SU-DHL-6 (cell line): Measurements from ENCODE around the gene ANAPC4.

Experiments
- H2AFZ ChIP-seq: fragments of 200-600 bp; sonication (generic); 2 replicates; pipeline ENCODE4 v1.6.1; 2014; ENCODE audit warnings: low read depth, mild to moderate bottlenecking, moderate library complexity, mixed read lengths, antibody characterized with exemption, low read length; ENCODE audit not compliant: severe bottlenecking
- H3F3A ChIP-seq: fragments of 200-600 bp; shearing (Covaris generic); 2 replicates; pipeline ENCODE4 v1.6.0; 2016; ENCODE audit warnings: antibody characterized with exemption, mild to moderate bottlenecking; ENCODE audit not compliant: insufficient read depth
- H3K27ac ChIP-seq: fragments of 200-600 bp; sonication (generic); 2 replicates; pipeline ENCODE4 v1.5.1; 2016; ENCODE audit warnings: low read depth, mild to moderate bottlenecking, low read length, moderate library complexity, mixed read lengths
- H3K27me3 ChIP-seq: fragments of 200-600 bp; sonication (generic), shearing (Covaris generic); 2 replicates; pipeline ENCODE4 v1.6.0; 2014; ENCODE audit warnings: mild to moderate bottlenecking, low read length
- H3K36me3 ChIP-seq: fragments of 200-600 bp; sonication (generic); 2 replicates; pipeline ENCODE4 v1.6.1; 2014; ENCODE audit warnings: mild to moderate bottlenecking, low read length, mixed read lengths
- H3K4me2 ChIP-seq: fragments of 300-600, 200-600 bp; shearing (Covaris generic), sonication (generic); 2 replicates; pipeline ENCODE4 v1.6.0; 2014; ENCODE audit warnings: low read length, low read depth, mild to moderate bottlenecking; ENCODE audit not compliant: poor library complexity, severe bottlenecking
- H3K4me3 ChIP-seq: fragments of 200-600 bp; sonication (generic); 2 replicates; pipeline ENCODE4 v1.5.1; 2014; ENCODE audit warnings: antibody characterized with exemption, low read length, mild to moderate bottlenecking, mixed read lengths; ENCODE audit not compliant: insufficient read depth, poor library complexity, severe bottlenecking
- H3K79me2 ChIP-seq: fragments of 200-600 bp; sonication (generic); 2 replicates; pipeline ENCODE4 v1.6.1; 2014; ENCODE audit warnings: mild to moderate bottlenecking, low read length, moderate library complexity; ENCODE audit not compliant: insufficient read depth
- H3K9ac ChIP-seq: fragments of 200-600 bp; sonication (generic); 2 replicates; pipeline ENCODE4 v1.7.0; 2014; ENCODE audit warnings: mild to moderate bottlenecking, low read length
- H3K9me2 ChIP-seq: fragments of 200-600 bp; sonication (generic); replicated peaks from 2 replicates; pipeline ENCODE4 v1.6.1; 2014; ENCODE audit warnings: low read length; ENCODE audit not compliant: insufficient read depth
- H3K9me3 ChIP-seq: fragments of 200-600 bp; sonication (generic); 2 replicates; pipeline ENCODE4 v1.6.1; 2014; ENCODE audit warnings: low read length, mixed read lengths; ENCODE audit not compliant: insufficient read depth
- H4K20me1 ChIP-seq: fragments of 200-600 bp; sonication (generic); 2 replicates; pipeline ENCODE4 v1.6.1; 2014; ENCODE audit warnings: low read depth, mild to moderate bottlenecking, antibody characterized with exemption, low read length, moderate library complexity, mixed read lengths
- CTCF ChIP-seq: fragments of 200-600 bp; sonication (generic); IDR thresholded peaks from one replicate; pipeline ENCODE4 v1.5.1; 2017; ENCODE audit warnings: antibody characterized with exemption, mild to moderate bottlenecking, low read length, moderate library complexity; ENCODE audit not compliant: insufficient read depth, poor library complexity, severe bottlenecking
- EZH2phosphoT487 ChIP-seq: fragments of 200-600 bp; sonication (generic), shearing (Covaris generic); conservative IDR thresholded peaks from 2 replicates; pipeline ENCODE4 v1.6.1; 2018; ENCODE audit warnings: mild to moderate bottlenecking, antibody characterized with exemption, low read length, moderate library complexity, mixed read lengths

The ANAPC4 gene

GRCh38 chr4:25448379-25449109 lies 71.5 kb downstream of the ANAPC4 start:
- H3K9ac ChIP-seq = no peak overlapping the region
- no peak overlapping the region for H2AFZ ChIP-seq
- H3K27me3 ChIP-seq = no peaks in the 10 kb centered on the region
- H3K9me3 ChIP-seq = no peaks in the 10 kb centered on the region
- no peaks in the 10 kb centered on the region for H3F3A ChIP-seq
- no peaks in the 10 kb centered on the region for H3K9me2 ChIP-seq
- no peak for TF ChIP-seq CTCF
- TF ChIP-seq EZH2phosphoT487 = no peak
- H4K20me1 ChIP-seq = no peaks in the 10 kb centered on the region
- no peak overlapping the region for H3K4me3 ChIP-seq
- no peak overlapping the region for H3K4me2 ChIP-seq
- H3K79me2 ChIP-seq = no peaks in the 10 kb centered on the region
- no peak overlapping the region for H3K27ac ChIP-seq
- H3K36me3 ChIP-seq = no peaks in the 10 kb centered on the region

- H3K79me2 ChIP-seq = no peaks in the 10 kb centered on the region
- H3K36me3 ChIP-seq = no peaks in the 10 kb centered on the region
- H3K4me3 ChIP-seq = no peak overlapping the region
- H3K27ac ChIP-seq = no peak overlapping the region
- TF ChIP-seq CTCF = no peak
- TF ChIP-seq EZH2phosphoT487 = no peak
- no peak overlapping the region for H3K4me2 ChIP-seq
- H3K27me3 ChIP-seq = no peaks in the 10 kb centered on the region
- no peaks in the 10 kb centered on the region for H3K9me3 ChIP-seq
- H2AFZ ChIP-seq = no peak overlapping the region
- no peaks in the 10 kb centered on the region for H3K9me2 ChIP-seq
- no peak overlapping the region for H3K9ac ChIP-seq
- H4K20me1 ChIP-seq = no peaks in the 10 kb centered on the region
- no peaks in the 10 kb centered on the region for H3F3A ChIP-seq
Measured at GRCh38 chr4:25449270-25449669, 72.2 kb downstream of the ANAPC4 start.

- H3K27me3 ChIP-seq = no peaks in the 10 kb centered on the region
- H3K4me3 ChIP-seq = no peak overlapping the region
- no peaks in the 10 kb centered on the region for H3K9me2 ChIP-seq
- H3F3A ChIP-seq = no peaks in the 10 kb centered on the region
- TF ChIP-seq CTCF (no peak), EZH2phosphoT487 (no peak)
- H4K20me1 ChIP-seq = no peaks in the 10 kb centered on the region
- H3K4me2 ChIP-seq = no peak overlapping the region
- no peaks in the 10 kb centered on the region for H3K9me3 ChIP-seq
- H3K9ac ChIP-seq = no peak overlapping the region
- no peak overlapping the region for H3K27ac ChIP-seq
- no peak overlapping the region for H2AFZ ChIP-seq
- no peaks in the 10 kb centered on the region for H3K36me3 ChIP-seq
- H3K79me2 ChIP-seq = no peaks in the 10 kb centered on the region
Measured at GRCh38 chr4:25449688-25450087, 72.6 kb downstream of the ANAPC4 start.
